GM19328 (cell line): ENCODE results near the gene ZNF652.

Source experiments
- ATAC-seq: cut with Tn5 transposase; IDR thresholded peaks from one replicate; pipeline ENCODE4 v1.9.1; 2021; ENCODE audit warnings: mild to moderate bottlenecking, moderate library complexity; ENCODE audit not compliant: unreplicated experiment

The ZNF652 gene

DNA sequence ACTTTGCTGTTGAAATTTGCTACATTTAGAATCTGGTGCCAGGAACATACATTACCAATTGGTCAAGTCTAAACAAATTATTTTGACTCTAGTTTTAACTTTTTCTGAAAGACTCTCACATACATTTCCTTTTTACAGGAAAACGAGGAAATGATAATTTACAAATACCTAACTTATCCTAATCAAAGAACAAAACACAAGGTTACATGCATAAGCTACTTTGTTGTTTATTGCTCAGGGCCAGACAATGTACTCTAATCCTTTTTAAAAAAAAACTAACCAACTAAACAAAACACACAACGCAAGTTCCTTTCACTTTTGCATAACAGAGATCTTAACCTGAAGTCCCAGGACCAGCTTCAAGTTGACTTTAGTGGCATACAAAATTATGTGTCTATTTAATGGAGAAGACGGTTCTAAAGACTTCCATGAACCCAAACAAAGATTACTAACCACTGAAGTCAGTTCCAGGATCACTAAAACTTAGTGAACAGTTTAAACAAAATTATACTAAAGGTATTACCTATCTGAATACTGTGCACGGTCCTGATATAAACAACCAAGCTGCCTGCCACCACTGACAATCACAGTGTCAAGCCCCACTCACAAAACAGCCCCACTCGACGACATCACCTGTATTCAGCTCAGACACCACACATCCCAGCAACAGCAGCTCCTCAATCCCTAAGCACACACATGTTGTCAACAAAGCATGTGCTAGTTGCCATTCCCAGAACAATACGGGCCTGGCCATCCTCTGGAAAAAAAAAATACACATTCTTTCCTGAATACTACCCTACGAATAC lies 1.9 kb downstream of the ZNF652 start:
- no peak for ATAC-seq

DNA sequence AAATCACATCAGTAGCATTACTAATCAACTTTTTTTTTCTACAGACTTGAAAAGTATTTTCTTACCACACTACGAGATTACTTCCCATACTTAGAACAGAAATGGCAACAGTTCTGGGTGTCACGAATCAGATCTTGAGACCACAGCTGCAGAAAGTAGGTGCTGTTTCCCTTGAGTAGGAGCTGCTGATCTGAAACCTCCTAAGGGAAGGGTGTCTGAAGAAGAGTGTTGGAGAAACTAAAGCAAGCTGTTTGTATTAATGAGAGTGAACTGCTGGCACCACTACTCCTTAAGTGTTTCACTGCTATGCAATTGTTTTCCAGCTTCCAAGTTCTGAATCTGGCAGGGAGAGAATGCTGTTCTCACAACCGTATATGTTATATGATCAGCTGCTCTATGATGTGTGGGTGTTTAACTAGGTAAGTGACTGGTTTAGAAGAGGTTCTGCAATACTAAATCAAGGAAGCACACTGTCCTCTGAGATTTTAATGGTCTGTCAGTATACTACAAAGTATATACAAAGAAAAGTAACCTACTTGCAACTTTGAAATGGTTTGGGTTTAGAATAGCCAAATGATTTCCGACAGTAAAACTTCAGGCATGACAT lies 3.3 kb downstream of the ZNF652 start:
- no peak for ATAC-seq

DNA sequence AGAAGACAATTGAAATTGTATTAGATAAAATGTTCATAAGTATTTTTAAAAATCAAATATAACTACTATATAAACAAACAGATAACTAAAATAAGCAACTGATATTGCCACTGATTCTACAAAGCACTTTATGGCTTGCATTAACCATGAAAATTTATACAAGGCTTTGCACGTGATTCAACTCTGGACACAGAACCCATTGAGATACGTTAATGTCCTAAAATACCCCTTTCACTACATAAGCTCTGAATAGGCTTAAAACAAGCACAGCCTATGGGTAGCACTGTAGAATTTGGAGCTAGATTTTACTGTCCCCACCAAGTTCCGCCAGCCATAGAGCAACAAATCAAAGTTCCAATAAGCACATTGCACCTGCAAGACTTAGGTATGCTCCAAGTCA lies 4.5 kb downstream of the ZNF652 start:
- ATAC-seq: no peak

DNA sequence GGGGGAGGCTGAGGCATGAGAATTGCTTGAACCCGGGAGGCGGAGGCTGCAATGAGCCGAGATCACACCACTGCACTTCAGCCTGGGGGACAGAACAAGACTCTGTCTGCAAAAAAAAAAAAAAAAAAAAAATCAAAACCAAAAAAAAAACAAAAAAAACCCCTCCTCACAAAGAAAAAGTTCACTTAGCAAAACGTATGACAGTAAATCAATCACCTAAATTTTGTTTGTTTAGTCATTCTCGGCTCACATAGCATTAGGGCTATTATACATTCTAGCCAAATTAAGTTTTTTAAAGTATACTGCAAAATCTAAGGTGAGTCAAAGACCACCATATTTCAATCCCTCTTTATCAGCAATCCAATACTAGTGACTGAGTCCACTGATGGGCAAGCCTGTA lies 5.7 kb downstream of the ZNF652 start:
- ATAC-seq: no peak

DNA sequence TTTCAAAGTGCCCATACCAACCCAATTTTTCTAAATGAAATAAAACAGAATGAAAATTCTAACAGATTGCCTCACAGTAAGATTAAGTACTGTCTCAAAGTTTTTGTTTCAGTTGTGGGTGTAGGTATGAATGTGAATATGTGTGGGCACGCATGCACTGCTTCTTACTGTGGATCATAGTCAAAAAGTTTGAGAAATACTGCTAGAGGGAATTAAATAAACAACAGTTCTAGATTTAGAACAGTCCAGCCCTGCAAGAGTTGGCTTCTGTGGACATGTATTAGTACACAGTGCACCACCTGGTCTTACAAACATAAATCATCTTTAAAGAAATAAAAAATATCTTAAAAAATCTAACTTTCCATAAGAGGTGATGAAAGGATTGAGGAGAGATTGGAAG lies 8.4 kb downstream of the ZNF652 start:
- ATAC-seq: no peak

DNA sequence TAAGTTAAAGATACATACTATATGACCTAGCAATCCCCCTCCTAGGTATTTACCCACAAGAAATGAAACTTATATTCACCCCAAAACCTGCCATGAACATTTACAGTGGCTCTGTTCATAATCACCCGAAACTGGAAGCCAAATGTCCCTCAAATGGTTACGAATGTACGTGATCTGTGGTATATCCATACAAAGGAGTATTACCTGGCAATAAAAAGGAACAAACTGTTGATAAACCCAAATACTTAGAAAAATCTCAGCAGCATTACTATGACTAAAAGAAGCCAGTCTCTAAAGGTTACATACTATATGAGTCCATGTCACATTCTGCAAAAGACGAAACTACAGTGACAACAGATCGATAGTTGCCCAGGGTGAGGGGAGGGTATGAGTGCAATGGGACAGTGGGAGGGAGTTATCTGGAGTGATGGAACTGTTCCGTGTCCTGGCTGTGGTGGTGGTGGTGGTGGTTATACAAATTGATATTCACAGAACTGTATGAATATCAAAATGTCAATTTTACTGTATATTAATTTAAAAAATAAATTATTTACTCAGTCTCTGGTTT lies 9.4 kb downstream of the ZNF652 start:
- ATAC-seq: no peak

DNA sequence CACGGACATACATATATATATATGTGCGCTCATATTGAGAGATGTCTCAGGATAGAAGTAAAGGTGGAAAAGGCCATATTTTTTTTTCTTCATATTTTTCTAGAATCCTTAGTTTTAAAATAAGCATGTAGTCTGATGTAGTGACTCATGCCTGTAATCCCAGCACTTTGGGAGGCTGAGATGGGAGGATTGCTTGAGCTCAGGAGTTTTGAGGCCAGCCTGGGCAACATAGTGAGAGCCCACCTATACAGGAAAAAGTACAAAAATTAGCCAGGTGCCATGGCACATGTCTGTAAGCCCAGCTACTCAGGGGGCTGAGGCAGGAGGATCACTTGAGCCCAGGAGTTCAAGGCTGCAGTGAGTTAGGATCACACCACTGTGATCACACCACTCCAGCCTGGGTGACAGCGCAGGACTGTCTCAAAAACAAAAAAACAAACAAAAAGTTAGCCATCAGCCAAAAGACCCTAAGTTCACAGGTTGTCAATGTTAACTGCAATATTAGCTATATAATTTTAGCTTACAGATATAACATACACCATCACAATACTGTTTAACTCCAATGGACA lies 10.4 kb downstream of the ZNF652 start:
- ATAC-seq: no peak

DNA sequence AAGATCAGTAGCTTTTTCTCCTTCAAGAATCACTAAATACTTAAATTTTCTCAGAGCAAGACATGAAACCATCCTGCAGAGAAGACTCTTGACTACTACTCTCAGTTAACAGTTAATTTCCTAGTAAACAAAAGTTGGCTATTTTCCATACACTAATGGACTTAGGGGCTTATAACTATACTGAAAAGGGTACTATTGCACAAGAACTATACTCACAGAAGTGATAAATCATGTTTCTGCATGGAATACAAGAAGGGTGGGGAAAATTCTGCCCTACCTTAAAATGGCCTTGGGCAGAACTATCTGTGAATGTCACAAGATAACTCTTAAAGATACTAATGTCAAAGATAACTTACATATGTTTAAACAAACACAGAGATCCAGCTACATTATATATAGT lies 12.5 kb downstream of the ZNF652 start:
- ATAC-seq: no peak

DNA sequence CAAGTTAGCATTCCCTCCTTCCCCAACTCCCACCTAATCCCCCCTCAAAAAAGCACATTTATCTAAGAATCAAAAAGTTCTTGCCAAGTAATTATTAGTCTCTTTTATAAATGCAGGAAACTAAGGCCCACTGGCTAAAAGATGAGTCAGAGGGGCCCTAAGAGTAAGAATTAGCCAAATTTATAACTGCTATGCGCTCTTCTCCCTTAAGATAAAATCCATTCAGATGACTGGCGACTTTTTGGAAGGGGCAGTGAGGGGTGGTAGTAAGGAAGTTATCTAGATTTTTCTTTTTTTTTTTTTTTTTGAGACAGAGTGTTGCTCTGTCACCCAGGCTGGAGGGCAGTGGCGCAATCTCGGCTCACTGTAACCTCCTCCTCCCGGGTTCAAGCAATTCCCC lies 17.1 kb downstream of the ZNF652 start:
- ATAC-seq: no peak

DNA sequence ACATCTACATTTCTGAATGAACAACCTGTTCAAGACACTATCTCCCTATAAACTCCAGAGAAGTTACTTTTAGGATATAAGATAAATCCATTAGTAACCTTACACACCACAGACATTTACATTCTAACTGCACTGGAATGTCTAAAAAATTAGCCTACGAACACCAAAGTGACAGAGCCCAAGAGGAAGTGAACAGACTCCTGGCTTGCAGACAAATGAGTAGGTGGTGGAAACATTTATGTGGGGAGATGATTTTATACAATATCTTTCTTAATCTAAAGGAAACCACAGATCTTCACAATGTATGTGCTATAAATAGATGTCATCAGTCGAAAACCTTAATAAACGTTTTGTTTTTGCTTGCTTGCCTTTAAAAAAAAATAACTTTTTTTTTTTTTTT lies 18.8 kb downstream of the ZNF652 start:
- no peak for ATAC-seq

DNA sequence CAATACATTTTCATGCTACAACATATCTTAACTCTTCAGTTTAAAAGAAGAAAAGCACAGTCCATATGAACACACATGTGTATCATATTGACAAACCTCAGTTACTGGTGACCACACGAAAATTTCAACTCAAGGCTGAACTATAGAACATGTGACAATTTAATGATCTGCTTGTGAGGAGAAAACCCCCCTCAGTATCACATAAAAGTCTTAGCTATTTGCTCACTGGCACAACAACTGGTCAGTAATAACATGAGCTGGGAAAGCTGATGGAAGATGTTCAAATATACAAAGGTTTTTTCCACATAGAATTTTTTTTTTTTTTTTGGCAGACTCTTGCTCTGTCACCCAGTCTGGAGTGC lies 19.5 kb downstream of the ZNF652 start:
- no peak for ATAC-seq

DNA sequence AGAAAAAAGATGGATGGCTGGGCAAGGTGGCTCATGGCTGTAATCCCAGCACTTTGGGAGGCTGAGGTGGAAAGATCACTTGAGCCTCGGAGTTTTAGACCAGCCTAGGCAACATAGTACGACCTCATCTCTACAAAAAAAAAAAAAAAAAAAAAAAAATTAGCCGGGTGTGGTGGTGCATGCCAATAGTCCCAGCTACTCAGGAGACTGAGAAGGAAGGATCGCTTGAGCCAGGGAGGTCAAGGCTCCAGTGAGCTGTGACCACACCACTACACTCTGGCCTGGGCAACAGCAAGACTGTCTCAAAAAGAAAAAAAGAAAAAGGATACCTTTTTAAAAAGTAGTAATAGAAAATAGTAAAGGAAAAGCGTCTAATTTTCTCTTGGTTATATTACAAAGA lies 20.7 kb downstream of the ZNF652 start:
- ATAC-seq: no peak

DNA sequence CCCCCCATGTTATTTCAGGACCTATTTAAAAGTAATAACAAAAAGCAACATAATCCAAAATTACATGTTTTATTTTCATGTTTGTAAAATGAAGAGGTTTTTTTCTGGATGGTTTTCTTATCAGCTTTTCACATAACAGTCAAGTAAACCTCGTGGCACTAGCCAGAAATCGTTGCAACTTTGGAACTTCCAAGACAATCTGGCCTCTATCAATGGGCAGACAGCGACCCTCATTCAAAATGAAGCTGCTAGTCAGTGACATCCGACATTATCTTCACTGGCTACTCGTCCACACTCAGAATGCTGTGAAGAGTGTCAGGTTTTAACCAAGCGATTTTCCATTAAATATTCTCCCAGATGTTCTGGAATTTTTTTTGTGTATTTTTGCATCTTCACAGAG lies 22.7 kb downstream of the ZNF652 start:
- ATAC-seq: no peak

DNA sequence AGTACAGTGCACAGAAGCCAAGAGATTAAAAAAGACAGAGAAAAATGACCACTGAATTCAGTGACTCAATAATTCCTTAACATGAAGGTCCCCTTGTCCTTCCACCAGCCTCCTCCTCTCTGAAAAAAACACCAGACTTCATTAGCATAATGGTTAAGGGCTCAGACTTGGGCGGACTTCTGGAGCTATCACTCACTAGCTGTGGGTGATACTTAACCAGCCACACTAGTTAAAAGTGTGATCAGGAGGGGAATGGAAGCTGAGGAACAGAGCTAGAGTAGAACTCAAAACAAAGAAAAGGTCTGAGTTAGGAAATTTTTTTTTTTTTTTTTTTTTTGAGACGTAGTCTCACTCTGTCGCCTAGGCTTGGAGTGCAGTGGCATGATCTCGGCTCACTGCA lies 23.2 kb downstream of the ZNF652 start:
- no peak for ATAC-seq

DNA sequence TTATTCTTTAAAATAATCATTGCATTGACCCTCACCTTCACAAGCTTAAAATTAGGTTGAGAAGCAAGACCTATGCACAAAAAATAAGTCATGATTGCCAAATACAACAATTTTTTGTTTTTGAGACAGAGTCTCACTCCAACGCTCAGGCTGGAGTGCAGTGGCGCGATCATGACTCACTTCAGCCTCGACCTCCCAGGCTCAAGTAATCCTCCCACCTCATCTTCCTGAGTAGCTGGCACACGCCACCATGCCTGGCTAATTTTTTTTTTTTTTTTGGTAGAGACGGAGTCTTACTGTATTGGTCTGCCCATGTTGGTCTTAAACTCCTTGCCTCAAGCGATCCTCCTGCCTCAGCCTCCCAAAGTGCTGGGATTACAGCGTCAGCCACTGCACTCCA lies 24.2 kb downstream of the ZNF652 start:
- ATAC-seq: no peak

DNA sequence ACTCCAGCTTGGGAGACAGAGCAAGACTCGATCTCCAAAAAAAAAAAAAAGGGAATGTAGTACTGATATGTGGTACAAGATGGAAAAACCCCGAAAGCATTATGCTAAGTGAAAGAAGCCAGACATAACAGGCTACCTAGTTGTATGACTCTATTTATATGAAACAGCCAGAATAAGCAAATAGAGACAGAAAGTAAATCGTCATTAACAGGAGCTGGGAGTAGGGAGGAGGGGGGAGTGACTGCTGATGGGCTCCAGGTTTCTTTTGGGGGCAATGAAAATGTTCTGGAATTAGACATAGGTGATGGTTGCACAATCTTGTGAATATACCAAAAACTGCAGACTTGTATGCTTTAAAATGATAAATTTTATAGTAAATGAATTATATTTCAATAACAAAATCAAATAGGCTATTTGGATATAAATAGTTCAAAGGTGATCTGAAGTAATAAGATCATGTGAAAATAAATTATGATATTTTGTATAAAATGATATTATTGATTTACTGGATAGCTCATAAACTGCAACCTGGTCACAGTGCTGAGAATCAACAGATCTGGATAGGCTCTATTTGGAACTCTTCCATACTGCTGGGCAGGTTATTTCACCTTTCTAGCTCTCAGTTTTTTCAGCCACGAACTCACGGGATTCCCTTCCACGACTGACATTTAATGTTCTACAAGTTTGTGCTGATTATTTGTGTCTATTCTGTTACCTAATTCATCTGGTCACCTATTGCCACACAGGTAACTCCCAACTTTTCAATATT lies 27.1 kb downstream of the ZNF652 start:
- no peak for ATAC-seq

DNA sequence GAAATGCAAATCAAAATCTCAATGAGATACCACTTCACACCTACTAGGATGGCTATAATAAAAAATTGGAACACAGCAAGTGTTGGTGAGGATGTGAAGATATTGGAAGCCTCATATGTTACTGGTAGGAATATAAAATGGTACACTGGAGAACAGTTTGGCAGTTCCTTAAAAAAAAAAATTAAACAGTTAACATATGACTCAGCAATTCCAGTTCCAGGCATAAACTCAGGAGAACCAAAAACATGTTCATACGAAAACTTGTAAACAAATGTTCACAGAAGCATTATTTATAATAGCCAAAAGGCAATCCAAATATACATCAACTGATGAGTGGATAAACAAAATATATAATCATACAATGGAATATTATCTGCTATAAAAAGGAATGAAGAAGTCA lies 28.2 kb downstream of the ZNF652 start:
- ATAC-seq: no peak

DNA sequence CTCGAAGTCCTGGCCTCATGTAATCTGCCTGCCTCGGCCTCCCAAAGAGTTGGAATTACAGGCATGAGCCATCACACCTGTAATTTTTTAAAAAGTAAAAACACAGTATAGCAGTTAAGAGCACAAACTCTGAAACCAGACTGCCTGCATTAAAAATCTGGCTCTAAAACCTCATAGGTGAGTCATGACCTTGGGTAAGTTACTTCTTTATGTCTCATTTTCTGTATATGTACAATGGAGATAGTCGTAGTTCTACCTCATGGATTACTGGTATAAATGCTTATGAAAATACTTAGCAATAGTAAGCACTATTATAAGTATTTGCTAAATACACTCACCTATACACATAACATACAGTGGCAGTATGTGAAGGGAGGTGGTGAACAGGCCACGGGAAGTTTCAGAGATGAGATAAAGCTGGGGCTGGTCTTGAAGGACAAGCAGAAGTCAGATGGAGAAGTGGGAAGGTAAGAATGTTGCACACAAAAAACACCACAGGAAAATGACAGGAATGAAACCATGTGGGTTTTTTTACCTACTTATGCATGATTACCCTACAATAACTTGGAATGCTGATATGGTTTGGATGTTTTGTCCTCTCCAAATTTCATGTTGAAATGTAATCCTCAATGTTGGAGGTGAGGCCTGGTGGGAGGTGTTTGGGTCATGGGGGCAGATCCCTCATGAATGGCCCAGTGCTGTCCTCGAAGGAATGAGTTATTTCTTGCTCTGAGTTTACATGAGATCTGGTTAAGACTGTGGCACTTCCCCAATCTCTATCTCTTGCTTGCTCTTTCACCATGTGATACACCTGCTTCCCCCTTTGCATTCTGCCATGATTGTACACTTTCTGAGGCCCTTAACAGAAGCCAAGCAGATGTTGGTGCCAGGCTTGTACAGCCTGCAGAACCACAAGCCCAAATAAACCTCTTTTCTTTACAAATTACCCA lies 33.9 kb downstream of the ZNF652 start:
- ATAC-seq: no peak

DNA sequence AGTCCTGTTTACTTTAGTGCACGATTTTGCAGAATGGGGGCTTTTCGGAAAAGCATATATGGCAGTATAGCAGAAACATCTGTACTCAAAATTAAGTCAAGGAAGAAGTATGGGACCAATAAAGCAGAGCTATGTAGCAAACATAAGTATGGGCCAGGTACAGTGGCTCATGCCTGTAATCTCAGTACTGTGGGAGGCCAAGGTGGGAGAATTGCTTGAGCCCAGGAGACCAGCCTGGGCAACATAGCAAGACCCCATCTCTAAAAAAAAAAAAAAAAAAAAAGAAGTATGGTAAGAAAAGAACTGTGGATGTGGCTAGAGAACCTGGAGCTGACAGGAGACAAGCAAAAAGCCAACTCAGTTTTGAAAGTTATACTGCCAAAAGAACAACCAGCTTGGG lies 36.1 kb downstream of the ZNF652 start:
- no peak for ATAC-seq

DNA sequence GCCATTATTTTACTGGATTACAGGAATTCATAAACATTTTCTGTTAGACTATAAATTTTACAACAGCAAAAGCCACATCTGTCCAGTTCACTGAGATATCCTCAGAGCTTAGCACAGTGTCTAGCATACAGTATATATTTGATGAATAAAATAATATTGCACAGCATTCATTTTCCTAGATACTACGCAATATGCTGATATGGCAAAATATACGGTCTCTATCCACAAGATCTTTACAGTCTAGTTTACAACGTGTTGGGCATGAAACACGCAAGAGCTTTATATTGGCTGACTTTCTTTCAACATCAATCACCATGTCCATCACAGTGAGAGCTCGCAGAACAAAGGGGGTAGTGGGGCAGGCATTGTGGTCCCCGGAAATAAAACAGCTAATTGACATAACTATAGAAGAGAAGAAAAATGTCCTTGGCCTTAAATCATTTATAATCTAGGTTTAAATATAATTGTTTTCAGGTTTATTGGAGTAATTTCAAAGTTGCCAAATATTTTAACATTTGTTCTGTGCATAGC lies 43.5 kb downstream of the ZNF652 start:
- no peak for ATAC-seq
